H9 (cell line): ENCODE measurements around the gene ADRM1. TPM values are rescaled to one million over a fixed set of nuclear protein-coding genes. Genes with fewer than 3 reads are reported as not detected.

Source experiments
- DNase-seq: peaks from one replicate; pipeline ENCODE4 v3.0.0-alpha.2; 2017
- H2AFZ ChIP-seq: one replicate; pipeline ENCODE4 v1.6.1; 2013; ENCODE audit warnings: mild to moderate bottlenecking, low read length, control low read depth, moderate library complexity
- H2AK5ac ChIP-seq: 2 replicates; pipeline ENCODE4 v1.6.1; 2013; ENCODE audit warnings: low read length, control low read depth, mixed read lengths; ENCODE audit not compliant: insufficient read length
- H2BK120ac ChIP-seq: one replicate; pipeline ENCODE4 v1.6.1; 2013; ENCODE audit warnings: low read depth, mild to moderate bottlenecking, low read length, control low read depth, inconsistent platforms; ENCODE audit not compliant: poor library complexity, severe bottlenecking
- H2BK12ac ChIP-seq: 2 replicates; pipeline ENCODE4 v1.6.1; 2013; ENCODE audit warnings: low read length, control low read depth, mixed read lengths, low read depth; ENCODE audit not compliant: insufficient read length
- H2BK15ac ChIP-seq: 2 replicates; pipeline ENCODE4 v1.6.1; 2013; ENCODE audit warnings: low read depth, low read length, control low read depth
- H2BK20ac ChIP-seq: one replicate; pipeline ENCODE4 v1.6.1; 2013; ENCODE audit warnings: low read depth, mild to moderate bottlenecking, low read length, control low read depth, inconsistent platforms; ENCODE audit not compliant: poor library complexity, severe bottlenecking
- H2BK5ac ChIP-seq: 2 replicates; pipeline ENCODE4 v1.6.1; 2013; ENCODE audit warnings: low read length, control low read depth, mixed read lengths; ENCODE audit not compliant: insufficient read length
- H3K14ac ChIP-seq: 2 replicates; pipeline ENCODE4 v1.6.1; 2013; ENCODE audit warnings: low read length, control low read depth; ENCODE audit not compliant: insufficient read depth
- H3K18ac ChIP-seq: 2 replicates; pipeline ENCODE4 v1.6.1; 2013; ENCODE audit warnings: low read depth, mild to moderate bottlenecking, mixed read lengths, low read length, control low read depth; ENCODE audit not compliant: insufficient read length
- H3K23ac ChIP-seq: 2 replicates; pipeline ENCODE4 v1.6.1; 2013; ENCODE audit warnings: low read length, control low read depth, mixed read lengths, low read depth; ENCODE audit not compliant: insufficient read length
- H3K23me2 ChIP-seq: 2 replicates; pipeline ENCODE4 v1.6.1; 2013; ENCODE audit warnings: low read depth, mild to moderate bottlenecking, mixed read lengths, low read length, control low read depth; ENCODE audit not compliant: insufficient read length, poor library complexity, severe bottlenecking
- H3K27ac ChIP-seq: 2 replicates; pipeline ENCODE4 v1.5.1; 2013; ENCODE audit warnings: low read length, control low read depth, mixed read lengths, low read depth; ENCODE audit not compliant: insufficient read length
- H3K27me3 ChIP-seq: 2 replicates; pipeline ENCODE4 v1.6.1; 2013; ENCODE audit warnings: low read length, control low read depth, inconsistent platforms; ENCODE audit not compliant: insufficient read depth
- H3K4ac ChIP-seq: 2 replicates; pipeline ENCODE4 v1.6.1; 2013; ENCODE audit warnings: low read depth, mild to moderate bottlenecking, control low read depth, inconsistent platforms, low read length, moderate library complexity
- H3K4me1 ChIP-seq: 2 replicates; pipeline ENCODE4 v1.6.1; 2013; ENCODE audit warnings: low read length, control low read depth, inconsistent platforms; ENCODE audit not compliant: insufficient read depth
- H3K4me2 ChIP-seq: 2 replicates; pipeline ENCODE4 v1.6.1; 2013; ENCODE audit warnings: low read length, control low read depth, mixed read lengths; ENCODE audit not compliant: insufficient read length, insufficient read depth
- H3K56ac ChIP-seq: 2 replicates; pipeline ENCODE4 v1.6.1; 2013; ENCODE audit warnings: low read depth, mild to moderate bottlenecking, mixed read lengths, low read length, control low read depth; ENCODE audit not compliant: insufficient read length
- H3K79me1 ChIP-seq: 2 replicates; pipeline ENCODE4 v1.6.1; 2013; ENCODE audit warnings: low read depth, mild to moderate bottlenecking, moderate library complexity, low read length, control low read depth, inconsistent platforms; ENCODE audit not compliant: insufficient read depth, poor library complexity, severe bottlenecking
- H3K79me2 ChIP-seq: 2 replicates; pipeline ENCODE4 v1.6.1; 2013; ENCODE audit warnings: low read length, control low read depth, inconsistent platforms; ENCODE audit not compliant: insufficient read depth
- H3K9ac ChIP-seq: 2 replicates; pipeline ENCODE4 v1.6.1; 2013; ENCODE audit warnings: low read length, control low read depth, mixed read lengths; ENCODE audit not compliant: insufficient read length; ENCODE audit errors: extremely low read depth
- H3K9me3 ChIP-seq: one replicate; pipeline ENCODE4 v1.6.1; 2013; ENCODE audit warnings: low read depth, low read length, inconsistent platforms; ENCODE audit not compliant: control insufficient read depth
- H3T11ph ChIP-seq: one replicate; pipeline ENCODE4 v1.6.1; 2013; ENCODE audit warnings: mild to moderate bottlenecking, low read length, control low read depth, inconsistent platforms
- H4K20me1 ChIP-seq: one replicate; pipeline ENCODE4 v1.6.1; 2013; ENCODE audit not compliant: control insufficient read depth, insufficient read length, insufficient read depth
- H4K5ac ChIP-seq: 2 replicates; pipeline ENCODE4 v1.6.1; 2013; ENCODE audit warnings: low read depth, mild to moderate bottlenecking, mixed read lengths, low read length, control low read depth; ENCODE audit not compliant: insufficient read length
- H4K8ac ChIP-seq: replicated peaks from 2 replicates; pipeline ENCODE4 v1.6.1; 2013; ENCODE audit warnings: low read length, control low read depth, mixed read lengths, low read depth; ENCODE audit not compliant: insufficient read length
- H4K91ac ChIP-seq: 2 replicates; pipeline ENCODE4 v1.6.1; 2013; ENCODE audit warnings: low read depth, mild to moderate bottlenecking, moderate library complexity, mixed read lengths, low read length, control low read depth; ENCODE audit not compliant: insufficient read length
- H3K27ac Mint-ChIP-seq, 3 experiments: 2 replicates in 2 of 3; 3 replicates in 1 of 3; pipeline ENCODE4 v1.8.0; 2020 to 2021; ENCODE audit warnings: mixed read lengths in 3 of 3, mild to moderate bottlenecking in 1 of 3, moderate library complexity in 1 of 3
- H3K27me3 Mint-ChIP-seq: 2 replicates; pipeline ENCODE4 v1.8.0; 2021; ENCODE audit warnings: low read depth, mild to moderate bottlenecking, moderate library complexity, mixed read lengths
- H3K36me3 Mint-ChIP-seq, 3 experiments: 2 replicates in 2 of 3; 3 replicates in 1 of 3; pipeline ENCODE4 v1.8.0; 2020 to 2021; ENCODE audit warnings: low read depth in 3 of 3, mixed read lengths in 3 of 3; ENCODE audit not compliant: insufficient read depth in 1 of 3
- H3K4me1 Mint-ChIP-seq, 2 experiments: 2 replicates each; pipeline ENCODE4 v1.8.0; 2020; ENCODE audit warnings: mixed read lengths in 2 of 2
- H3K4me3 Mint-ChIP-seq, 2 experiments: 2 replicates in 1 of 2; 3 replicates in 1 of 2; pipeline ENCODE4 v1.8.0; 2020 to 2021; ENCODE audit warnings: mild to moderate bottlenecking in 2 of 2, mixed read lengths in 2 of 2, moderate library complexity in 1 of 2
- H3K9me3 Mint-ChIP-seq, 2 experiments: 2 replicates in 1 of 2; 3 replicates in 1 of 2; pipeline ENCODE4 v1.8.0; 2020; ENCODE audit warnings: mild to moderate bottlenecking in 2 of 2, mixed read lengths in 2 of 2, moderate library complexity in 1 of 2
- WGBS: extraction: QIAGEN DNeasy Blood & Tissue Kit; methylation state at CpG from one replicate; pipeline ENCODE4 v1.1.7; 2013; ENCODE audit warnings: missing lambda C conversion rate, low lambda C conversion rate, mixed read lengths; ENCODE audit not compliant: insufficient read length; ENCODE audit errors: extremely low coverage; 5-methylcytosine and 5-hydroxymethylcytosine counted together
- total RNA-seq: library from RNA; stranded (reverse); gene quantifications from 2 replicates; pipeline ENCODE4 v1.2.1, GENCODE V29; 2021
- TF ChIP-seq, protein P1 (sequence below): fragments of 200-600 bp; sonication (generic); conservative IDR thresholded peaks from 3 replicates; pipeline ENCODE4 v1.8.0; 2021; ENCODE audit warnings: antibody characterized with exemption, mild to moderate bottlenecking

ADRM1 gene
- total RNA-seq, 1 experiment from 2014 or later = 153 TPM

DNA sequence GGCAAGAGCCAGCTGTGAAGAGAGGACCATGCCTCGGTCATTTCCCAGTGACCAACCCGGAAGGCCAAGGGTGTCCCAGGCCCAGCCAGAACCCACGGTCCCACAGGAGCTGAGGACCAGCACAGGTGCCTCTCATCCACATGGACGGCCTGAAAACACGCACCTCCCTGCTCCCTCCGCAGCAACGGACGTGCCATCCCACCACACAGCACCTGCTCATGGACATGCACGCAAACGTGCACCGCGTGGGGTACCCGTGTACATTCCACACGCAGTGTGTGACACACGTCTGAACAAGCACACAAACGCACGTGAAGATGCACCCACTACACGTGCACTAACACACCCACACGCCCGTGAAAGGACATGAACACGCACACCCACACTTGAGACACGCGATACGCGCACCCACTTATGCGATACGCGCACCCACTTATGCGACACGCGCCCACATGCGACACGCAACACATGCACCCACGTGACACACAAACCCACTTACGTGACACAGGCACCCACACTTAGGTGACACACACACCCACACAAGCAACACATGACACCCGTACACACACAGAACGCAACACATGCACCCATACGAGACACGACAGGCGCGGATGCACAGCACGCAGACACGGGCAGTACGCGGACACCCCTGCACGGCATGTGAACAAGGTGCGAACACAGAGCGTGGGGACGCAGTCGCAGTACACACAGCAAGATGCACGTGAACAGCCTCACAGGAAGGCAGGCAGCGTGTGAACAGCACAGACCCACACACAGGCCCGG lies 34.2 kb downstream of the ADRM1 start:
- peak overlapping the region; percentile 71 to 90 (median 73); a peak in 5 of 7 replicates for H3K27ac Mint-ChIP-seq

More for the DNA sequence above, 34.2 kb downstream of the ADRM1 start:
- H2AFZ ChIP-seq = no peak overlapping the region
- Mint-ChIP-seq H3K36me3 (peaks cover 21 to 63% (median 58%) of the 10 kb centered on the region in 3 experiments; a peak in 6 of 7 replicates), H3K27me3 (no peaks in the 10 kb centered on the region), H3K9me3 (no peaks in the 10 kb centered on the region), H3K4me1 (no peaks in the 10 kb centered on the region), H3K4me3 (peak overlapping the region in 1 of 2 experiments; percentile 2; a peak in 1 of 5 replicates)
- H3K4ac ChIP-seq = no peak overlapping the region
- no peak for DNase-seq
- TF ChIP-seq, protein P1, sequence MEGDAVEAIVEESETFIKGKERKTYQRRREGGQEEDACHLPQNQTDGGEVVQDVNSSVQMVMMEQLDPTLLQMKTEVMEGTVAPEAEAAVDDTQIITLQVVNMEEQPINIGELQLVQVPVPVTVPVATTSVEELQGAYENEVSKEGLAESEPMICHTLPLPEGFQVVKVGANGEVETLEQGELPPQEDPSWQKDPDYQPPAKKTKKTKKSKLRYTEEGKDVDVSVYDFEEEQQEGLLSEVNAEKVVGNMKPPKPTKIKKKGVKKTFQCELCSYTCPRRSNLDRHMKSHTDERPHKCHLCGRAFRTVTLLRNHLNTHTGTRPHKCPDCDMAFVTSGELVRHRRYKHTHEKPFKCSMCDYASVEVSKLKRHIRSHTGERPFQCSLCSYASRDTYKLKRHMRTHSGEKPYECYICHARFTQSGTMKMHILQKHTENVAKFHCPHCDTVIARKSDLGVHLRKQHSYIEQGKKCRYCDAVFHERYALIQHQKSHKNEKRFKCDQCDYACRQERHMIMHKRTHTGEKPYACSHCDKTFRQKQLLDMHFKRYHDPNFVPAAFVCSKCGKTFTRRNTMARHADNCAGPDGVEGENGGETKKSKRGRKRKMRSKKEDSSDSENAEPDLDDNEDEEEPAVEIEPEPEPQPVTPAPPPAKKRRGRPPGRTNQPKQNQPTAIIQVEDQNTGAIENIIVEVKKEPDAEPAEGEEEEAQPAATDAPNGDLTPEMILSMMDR = no peak
- peaks cover 3% of the 10 kb centered on the region for H4K20me1 ChIP-seq
- H2AK5ac ChIP-seq = no peak overlapping the region
- no peak overlapping the region for H3K18ac ChIP-seq
- H2BK5ac ChIP-seq = no peak overlapping the region
- no peaks in the 10 kb centered on the region for H3K27me3 ChIP-seq
- WGBS = no CpG with 5 or more reads among the region's 53 CpGs
- H3K27ac ChIP-seq = no peak overlapping the region
- H3K79me1 ChIP-seq = no peaks in the 10 kb centered on the region
- H3K9ac ChIP-seq = no peak overlapping the region
- H4K5ac ChIP-seq = peak overlapping the region; percentile 0
- no peak overlapping the region for H4K91ac ChIP-seq
- H3T11ph ChIP-seq = no peak overlapping the region
- no peak overlapping the region for H2BK120ac ChIP-seq
- H2BK15ac ChIP-seq = no peak overlapping the region
- peak overlapping the region; percentile 3 for H4K8ac ChIP-seq
- H3K4me2 ChIP-seq = no peak overlapping the region
- no peak overlapping the region for H3K14ac ChIP-seq
- H2BK12ac ChIP-seq = no peak overlapping the region
- H3K9me3 ChIP-seq = no peaks in the 10 kb centered on the region
- H3K79me2 ChIP-seq = no peaks in the 10 kb centered on the region
- H3K4me1 ChIP-seq = no peaks in the 10 kb centered on the region
- H3K56ac ChIP-seq = no peak overlapping the region
- no peak overlapping the region for H3K23ac ChIP-seq
- no peaks in the 10 kb centered on the region for H3K23me2 ChIP-seq
- H2BK20ac ChIP-seq = no peak overlapping the region
